GM18499 (cell line): ENCODE measurements around the gene PSME3IP1.
"Not testable (repeated sequence)": the region's sequence is repeated elsewhere in the genome, so short reads cannot be mapped to it uniquely, and the experiment has no call there.

Experiments
- ATAC-seq: cut with Tn5 transposase; IDR thresholded peaks from one replicate; pipeline ENCODE4 v1.9.1; 2021; ENCODE audit warnings: moderate number of reproducible peaks; ENCODE audit not compliant: insufficient read depth, unreplicated experiment

PSME3IP1 gene

DNA sequence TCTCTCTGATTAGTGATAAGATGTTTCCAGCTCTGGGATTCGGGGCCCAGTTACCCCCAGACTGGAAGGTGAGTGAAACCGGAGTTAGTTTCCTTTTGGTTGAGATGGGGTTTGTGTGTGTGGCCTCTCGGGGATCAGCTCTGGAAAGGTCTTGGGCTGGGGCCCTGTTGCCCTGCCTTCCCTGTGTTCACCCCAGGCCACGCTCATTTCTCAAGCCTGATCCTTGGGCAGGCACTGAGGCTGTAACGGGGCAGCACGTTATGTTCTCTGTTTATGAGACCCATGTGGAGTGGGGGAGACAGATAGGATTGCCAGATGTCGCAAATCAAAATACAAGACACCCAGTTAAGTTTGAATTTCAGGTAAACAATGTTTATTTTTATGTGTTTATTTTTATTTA is 58.0 kb downstream of the PSME3IP1 start:
- no peak for ATAC-seq

DNA sequence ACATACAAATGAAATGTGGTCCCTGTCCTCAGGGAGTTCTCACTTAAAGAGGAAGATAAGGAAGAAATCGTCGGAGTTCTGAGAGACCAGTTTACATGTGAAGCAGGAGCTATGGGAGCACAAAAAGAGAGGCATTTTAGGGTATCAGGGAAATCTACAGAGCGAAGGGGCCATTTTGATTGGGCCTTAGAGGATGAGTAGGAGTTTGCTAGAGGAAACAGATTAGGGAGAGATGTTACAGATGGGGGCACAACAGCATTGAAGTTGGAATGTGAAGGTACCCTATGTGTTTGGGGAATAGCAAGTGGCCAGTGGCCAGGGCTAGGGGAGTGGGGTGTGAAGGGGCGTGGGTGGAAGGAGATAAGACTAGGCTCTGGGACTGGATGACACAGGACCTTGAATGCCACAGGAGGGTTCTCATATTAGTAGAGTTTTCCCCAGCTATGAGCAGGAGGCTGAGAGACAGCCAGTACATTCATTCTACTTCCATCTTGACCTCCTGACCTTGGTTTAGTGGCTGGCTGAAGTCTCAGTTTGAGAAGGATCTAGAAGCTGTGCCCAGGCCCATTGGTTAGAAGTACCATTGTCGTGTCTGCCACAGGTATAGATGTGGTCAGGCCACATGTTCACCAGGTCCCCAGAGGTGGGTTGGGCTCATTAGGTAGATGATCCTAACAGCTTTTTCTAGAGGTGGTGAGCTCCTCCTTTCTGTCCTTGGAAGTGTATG is 58.6 kb downstream of the PSME3IP1 start:
- no peak for ATAC-seq

GRCh38 chr16:57126411-57126810 is 59.4 kb downstream of the PSME3IP1 start:
- no peak for ATAC-seq

- ATAC-seq = no peak
These were observed 59.9 kb downstream of the PSME3IP1 start for GRCh38 chr16:57125969-57126368.

DNA sequence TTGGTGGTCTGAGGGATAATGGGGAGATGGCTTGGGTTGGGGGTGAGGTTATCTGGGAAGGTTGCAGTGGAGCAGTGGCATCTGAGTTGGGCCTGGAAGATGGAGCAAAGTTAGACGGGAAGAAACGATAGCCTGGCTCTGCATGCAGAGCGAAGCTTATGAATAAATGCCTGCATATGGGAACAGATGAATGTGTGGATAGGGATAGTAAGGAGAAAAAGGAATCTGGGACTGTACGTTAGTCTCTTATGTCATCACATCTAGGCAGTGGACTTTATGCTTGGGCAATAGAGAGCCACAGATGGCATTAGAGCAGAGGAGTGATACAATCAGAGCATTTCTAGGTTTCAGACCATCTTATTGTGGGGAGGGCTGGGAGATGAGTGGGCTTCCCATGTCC is 60.5 kb downstream of the PSME3IP1 start:
- ATAC-seq = no peak

GRCh38 chr16:57123974-57124674 is 61.7 kb downstream of the PSME3IP1 start:
- ATAC-seq = no peak

DNA sequence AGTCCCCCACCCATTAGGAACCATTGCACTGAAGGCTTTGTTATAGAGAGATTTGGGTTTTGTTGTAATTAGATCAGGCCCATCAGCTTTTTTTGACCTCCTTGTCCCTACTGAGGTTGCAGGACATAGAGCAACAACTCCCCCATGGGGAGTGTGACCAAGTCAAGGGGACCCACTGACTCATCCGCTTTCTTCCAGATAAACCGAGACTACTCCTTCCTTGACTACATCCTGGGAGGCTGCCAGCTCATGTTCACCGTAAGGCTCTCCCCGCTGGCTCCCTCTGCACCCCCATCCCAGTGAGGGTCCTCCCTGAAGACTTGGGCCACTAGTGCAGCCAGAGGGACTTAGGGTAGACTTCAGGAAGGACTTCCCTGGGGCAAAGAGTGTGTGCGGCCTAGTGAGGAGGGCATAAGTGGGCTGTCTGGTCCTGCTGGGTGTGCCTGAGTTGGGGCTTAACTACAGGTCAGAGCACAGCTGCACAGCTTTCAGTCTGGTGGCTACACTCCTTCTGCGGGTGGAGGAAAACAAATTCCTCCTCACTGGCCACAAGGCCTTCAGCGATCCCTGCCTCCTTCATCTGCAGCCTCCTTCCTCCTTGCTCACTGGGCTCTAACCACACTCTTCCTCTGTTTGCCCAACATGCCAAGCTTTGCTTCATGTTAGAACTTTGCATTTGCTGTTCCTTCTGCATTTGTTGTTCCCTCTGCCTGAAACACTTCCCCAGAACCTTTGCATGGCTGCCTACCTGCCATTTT is 62.4 kb downstream of the PSME3IP1 start:
- ATAC-seq = no peak

DNA sequence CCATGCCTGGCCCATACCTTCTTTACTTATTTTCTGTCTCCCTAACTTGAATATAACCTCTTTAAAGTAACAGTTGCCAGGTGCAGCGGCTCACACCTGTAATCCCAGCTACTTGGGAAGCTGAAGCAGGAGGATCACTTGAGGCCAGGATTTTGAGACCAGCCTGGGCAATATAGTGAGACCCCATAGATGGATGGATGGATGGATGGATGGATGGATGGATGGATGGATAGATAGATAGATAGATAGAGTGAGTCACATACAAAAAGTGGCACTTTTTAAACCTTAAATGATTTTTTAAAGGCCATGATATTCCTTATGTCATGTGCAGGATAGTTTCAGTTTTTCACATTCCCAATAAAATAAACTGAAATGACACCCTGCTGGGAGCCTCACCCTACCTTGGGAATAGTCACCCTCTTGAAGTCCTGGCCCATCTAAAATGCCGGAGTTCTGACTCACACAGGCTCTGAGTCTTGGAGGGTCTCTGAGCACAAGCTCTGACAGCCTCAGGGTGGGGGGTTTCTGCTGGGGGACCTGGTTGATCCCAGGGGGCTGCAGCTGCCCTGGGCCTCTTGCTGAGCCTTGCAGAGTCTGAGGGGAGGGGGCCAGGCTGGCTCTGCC is 67.3 kb downstream of the PSME3IP1 start:
- no peak for ATAC-seq

- no peak for ATAC-seq
These were observed 70.2 kb downstream of the PSME3IP1 start for GRCh38 chr16:57115514-57116182.

DNA sequence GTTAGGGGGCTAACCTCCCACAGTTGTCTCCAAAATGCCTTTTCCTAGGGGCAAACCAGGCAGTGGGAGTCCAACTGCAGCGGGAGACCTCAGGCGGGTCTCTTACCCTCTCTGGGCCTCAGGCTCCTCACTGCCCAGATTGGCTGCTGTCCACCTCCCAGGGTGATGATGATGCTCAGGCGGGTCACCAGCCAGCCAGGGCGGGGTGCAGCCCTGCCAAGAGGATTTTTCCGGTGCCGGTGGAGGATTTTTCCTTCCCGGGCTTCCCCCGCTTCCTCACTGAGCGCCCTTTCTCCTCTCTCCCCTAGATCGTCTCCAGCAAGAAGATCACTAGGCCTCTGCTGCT is 70.7 kb downstream of the PSME3IP1 start:
- no peak for ATAC-seq

DNA sequence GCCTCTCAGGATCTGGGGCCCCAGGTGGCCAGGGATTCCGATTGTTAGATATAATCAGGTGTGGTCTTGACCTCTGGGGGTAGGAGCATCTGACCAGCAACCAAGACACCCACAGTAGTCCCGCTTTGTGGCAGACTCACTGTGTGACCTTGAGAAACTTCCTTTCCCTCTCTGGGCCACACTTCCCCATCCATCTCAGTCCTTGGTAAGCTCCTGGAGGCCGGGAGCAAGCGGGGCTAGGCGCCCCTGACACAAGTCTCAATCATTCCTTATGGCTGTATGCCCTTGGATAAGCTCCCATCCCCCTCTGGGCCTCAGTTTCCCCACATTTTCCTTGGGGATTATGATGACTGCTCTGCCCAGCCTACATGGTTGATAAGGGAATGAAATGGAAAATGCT is 72.2 kb downstream of the PSME3IP1 start:
- no peak for ATAC-seq

DNA sequence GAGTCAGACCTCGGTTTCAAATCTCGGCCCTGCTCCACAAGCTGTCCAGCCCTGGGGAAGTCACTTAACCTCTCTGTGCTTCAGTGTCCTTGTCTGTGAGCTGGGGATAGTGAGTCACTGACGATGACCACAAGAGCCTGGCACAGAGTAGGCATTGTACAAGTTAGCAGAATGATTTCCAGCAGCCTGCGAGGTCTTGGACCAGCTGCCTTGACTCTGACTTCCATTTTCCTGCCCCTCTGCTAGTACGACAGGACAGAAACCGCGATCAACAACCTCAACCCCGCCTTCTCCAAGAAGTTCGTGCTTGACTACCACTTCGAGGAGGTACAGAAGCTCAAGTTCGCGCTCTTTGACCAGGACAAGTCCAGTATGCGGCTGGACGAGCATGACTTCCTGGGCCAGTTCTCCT is 72.8 kb downstream of the PSME3IP1 start:
- ATAC-seq = no peak

- ATAC-seq = no peak
These were observed 73.3 kb downstream of the PSME3IP1 start for GRCh38 chr16:57112403-57113041.

DNA sequence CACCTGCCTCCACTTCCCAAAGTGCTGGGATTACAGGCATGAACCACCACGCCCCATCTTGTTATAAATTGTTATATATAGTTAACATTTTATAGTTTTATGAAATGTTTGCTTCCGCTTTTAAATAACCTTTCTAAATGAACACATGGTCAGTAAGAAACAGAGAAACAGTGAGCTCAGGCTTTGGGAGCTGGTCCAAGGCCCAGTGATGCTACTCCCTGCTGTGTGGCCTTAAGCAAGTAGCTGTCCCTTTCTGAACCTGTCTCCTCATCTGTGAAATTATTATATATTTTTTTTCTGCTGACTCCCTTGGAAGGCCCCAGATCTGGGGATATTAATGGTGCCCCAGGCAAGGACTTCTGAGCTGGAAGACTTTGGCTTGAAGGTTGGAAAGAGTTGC is 74.4 kb downstream of the PSME3IP1 start:
- ATAC-seq = no peak

GRCh38 chr16:57110937-57111336 is 74.9 kb downstream of the PSME3IP1 start:
- ATAC-seq = no peak

DNA sequence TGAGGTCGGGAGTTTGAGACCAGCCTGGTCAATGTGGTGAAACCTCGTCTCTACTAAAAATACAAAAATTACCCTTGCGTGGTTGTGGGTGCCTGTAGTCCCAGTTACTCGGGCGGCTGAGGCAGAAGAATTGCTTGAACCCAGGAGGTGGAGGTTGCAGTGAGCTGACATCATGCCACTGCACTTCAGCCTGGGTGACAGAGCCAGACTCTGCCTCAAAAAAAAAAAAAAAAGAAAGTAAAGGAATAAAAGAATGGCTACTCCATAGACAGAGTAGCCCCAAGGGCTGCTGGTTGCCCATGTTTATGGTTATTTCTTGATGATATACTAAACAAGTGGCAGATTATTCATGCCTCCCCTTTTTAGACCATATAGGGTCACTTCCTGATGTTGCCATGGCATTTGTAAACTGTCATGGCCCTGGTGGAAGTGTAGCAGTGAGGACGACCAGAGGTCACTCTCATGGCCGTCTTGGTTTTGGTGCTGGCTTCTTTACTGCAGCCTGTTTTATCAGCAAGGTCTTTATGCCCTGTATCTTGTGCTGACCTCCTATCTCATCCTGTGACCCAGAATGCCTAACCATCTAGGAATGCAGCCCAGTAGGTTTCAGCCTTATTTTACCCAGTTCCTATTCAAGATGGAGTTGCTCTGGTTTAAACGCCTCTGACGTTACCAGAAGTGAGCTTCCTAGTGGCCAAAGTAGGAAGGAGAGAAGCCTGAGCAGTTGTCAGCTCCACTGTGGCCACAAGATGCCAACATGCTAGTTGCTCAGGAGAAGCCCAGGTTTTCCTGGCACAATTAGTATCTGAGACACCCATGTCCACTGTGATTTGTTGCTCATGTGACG is 76.4 kb downstream of the PSME3IP1 start:
- not testable (repeated sequence) for ATAC-seq

DNA sequence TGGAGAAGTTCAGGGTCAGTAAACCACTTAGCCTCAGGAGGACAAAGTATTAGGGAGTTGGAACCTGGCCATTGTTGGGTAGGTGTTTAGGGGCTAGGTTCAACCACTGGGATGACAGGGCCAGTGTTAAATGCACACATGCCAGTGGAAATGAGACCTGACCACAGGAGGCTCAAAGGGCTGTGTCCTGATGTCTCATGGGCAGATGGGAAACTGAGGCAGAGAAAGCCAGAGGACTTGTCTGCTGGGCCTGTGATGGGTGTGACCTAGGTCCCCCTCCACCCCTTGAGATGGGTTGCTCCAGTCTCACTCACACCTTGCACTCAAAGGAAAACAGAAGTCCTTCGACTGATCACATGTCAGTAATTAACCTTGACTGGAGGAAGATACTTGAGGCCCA is 77.4 kb downstream of the PSME3IP1 start:
- ATAC-seq = no peak

DNA sequence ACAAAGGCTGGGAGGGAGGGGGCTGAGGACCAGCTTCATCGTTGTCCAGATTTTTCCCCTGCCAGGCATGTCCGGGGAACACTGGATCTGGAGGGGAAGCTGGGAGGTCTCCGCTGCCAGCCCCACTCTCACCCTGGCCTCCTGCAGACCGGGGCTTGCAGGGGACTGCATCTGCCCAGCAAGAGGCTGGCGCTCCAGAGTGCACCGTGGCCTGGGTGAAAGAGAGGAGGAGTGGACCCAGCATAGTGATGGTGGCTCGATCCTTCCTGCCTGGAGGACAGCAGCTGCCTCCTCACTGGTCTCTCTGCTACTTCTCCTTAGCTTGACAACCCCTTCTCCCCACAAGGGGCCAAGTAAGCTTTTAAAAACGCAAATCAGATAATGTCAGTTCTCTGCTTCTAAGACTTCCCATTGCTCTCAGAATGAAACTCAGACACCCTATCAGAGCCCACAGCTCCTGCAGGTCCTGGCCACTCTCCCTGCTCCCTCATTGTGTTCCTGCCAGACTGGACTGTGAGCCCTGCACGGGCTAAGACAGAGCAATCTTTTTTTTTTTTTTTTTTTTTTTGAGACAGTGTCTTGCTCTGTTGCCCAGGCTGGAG is 78.4 kb downstream of the PSME3IP1 start:
- ATAC-seq = no peak

- ATAC-seq = no peak
These were observed 79.1 kb downstream of the PSME3IP1 start for GRCh38 chr16:57106767-57107166.
